Measurements from ENCODE around the gene PAPPA2. TPM values are rescaled to one million over a fixed set of nuclear protein-coding genes. Genes with fewer than 3 reads are reported as not detected.

Gene PAPPA2
- total and polyA plus RNA-seq, 2 of the 8 experiments (the other 6 are each of a cell fraction or from before 2014, with no cell fraction given): 0.08 to 0.88 TPM

GRCh38 chr1:176560681-176561080 is 97.7 kb downstream of the PAPPA2 start (continued):
- TF ChIP-seq, protein P1, sequence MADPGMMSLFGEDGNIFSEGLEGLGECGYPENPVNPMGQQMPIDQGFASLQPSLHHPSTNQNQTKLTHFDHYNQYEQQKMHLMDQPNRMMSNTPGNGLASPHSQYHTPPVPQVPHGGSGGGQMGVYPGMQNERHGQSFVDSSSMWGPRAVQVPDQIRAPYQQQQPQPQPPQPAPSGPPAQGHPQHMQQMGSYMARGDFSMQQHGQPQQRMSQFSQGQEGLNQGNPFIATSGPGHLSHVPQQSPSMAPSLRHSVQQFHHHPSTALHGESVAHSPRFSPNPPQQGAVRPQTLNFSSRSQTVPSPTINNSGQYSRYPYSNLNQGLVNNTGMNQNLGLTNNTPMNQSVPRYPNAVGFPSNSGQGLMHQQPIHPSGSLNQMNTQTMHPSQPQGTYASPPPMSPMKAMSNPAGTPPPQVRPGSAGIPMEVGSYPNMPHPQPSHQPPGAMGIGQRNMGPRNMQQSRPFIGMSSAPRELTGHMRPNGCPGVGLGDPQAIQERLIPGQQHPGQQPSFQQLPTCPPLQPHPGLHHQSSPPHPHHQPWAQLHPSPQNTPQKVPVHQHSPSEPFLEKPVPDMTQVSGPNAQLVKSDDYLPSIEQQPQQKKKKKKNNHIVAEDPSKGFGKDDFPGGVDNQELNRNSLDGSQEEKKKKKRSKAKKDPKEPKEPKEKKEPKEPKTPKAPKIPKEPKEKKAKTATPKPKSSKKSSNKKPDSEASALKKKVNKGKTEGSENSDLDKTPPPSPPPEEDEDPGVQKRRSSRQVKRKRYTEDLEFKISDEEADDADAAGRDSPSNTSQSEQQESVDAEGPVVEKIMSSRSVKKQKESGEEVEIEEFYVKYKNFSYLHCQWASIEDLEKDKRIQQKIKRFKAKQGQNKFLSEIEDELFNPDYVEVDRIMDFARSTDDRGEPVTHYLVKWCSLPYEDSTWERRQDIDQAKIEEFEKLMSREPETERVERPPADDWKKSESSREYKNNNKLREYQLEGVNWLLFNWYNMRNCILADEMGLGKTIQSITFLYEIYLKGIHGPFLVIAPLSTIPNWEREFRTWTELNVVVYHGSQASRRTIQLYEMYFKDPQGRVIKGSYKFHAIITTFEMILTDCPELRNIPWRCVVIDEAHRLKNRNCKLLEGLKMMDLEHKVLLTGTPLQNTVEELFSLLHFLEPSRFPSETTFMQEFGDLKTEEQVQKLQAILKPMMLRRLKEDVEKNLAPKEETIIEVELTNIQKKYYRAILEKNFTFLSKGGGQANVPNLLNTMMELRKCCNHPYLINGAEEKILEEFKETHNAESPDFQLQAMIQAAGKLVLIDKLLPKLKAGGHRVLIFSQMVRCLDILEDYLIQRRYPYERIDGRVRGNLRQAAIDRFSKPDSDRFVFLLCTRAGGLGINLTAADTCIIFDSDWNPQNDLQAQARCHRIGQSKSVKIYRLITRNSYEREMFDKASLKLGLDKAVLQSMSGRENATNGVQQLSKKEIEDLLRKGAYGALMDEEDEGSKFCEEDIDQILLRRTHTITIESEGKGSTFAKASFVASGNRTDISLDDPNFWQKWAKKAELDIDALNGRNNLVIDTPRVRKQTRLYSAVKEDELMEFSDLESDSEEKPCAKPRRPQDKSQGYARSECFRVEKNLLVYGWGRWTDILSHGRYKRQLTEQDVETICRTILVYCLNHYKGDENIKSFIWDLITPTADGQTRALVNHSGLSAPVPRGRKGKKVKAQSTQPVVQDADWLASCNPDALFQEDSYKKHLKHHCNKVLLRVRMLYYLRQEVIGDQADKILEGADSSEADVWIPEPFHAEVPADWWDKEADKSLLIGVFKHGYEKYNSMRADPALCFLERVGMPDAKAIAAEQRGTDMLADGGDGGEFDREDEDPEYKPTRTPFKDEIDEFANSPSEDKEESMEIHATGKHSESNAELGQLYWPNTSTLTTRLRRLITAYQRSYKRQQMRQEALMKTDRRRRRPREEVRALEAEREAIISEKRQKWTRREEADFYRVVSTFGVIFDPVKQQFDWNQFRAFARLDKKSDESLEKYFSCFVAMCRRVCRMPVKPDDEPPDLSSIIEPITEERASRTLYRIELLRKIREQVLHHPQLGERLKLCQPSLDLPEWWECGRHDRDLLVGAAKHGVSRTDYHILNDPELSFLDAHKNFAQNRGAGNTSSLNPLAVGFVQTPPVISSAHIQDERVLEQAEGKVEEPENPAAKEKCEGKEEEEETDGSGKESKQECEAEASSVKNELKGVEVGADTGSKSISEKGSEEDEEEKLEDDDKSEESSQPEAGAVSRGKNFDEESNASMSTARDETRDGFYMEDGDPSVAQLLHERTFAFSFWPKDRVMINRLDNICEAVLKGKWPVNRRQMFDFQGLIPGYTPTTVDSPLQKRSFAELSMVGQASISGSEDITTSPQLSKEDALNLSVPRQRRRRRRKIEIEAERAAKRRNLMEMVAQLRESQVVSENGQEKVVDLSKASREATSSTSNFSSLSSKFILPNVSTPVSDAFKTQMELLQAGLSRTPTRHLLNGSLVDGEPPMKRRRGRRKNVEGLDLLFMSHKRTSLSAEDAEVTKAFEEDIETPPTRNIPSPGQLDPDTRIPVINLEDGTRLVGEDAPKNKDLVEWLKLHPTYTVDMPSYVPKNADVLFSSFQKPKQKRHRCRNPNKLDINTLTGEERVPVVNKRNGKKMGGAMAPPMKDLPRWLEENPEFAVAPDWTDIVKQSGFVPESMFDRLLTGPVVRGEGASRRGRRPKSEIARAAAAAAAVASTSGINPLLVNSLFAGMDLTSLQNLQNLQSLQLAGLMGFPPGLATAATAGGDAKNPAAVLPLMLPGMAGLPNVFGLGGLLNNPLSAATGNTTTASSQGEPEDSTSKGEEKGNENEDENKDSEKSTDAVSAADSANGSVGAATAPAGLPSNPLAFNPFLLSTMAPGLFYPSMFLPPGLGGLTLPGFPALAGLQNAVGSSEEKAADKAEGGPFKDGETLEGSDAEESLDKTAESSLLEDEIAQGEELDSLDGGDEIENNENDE (IDR thresholded peaks at IDR 0.05; ENCODE audit: insufficient replicate concordance, low read length): no peak
- TF ChIP-seq BRCA1 (IDR thresholded peaks at IDR 0.05; ENCODE audit: low read depth, low read length) (no peak), ATF3 (IDR thresholded peaks at IDR 0.05; ENCODE audit: insufficient read depth, low read depth, low read length) (no peak), SUZ12 (IDR thresholded peaks at IDR 0.05; ENCODE audit: low read length) (no peak)
